ENCODE results near the gene ERGIC3.

Gene ERGIC3

GRCh38 chr20:35598476-35598875 lies 56.6 kb downstream of the ERGIC3 start:
- DNase-seq (ENCODE audit: low read depth in 2 of 2) = no peak

- no peak for DNase-seq (ENCODE audit: low read depth in 2 of 2)
Observed at GRCh38 chr20:35598899-35599775, 57.3 kb downstream of the ERGIC3 start.

DNA sequence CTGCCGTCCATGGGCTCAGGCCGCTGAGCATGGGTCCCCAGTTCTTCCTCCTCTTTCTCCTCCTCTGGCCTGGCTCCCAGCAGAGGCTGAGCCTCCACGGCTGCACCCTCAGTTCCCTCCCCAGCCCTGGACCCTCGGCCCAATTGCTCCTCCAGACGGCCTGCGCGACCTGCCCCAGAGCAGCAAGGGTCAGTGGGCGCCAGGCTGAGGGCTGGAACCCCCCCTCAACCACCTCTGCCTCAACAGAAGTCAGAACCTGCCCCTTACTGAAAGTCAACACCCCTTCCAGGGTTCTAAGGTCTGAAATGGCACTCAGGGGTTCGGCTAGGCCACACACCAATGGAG lies 57.9 kb downstream of the ERGIC3 start:
- DNase-seq (ENCODE audit: low read depth in 2 of 2) = no peak

DNA sequence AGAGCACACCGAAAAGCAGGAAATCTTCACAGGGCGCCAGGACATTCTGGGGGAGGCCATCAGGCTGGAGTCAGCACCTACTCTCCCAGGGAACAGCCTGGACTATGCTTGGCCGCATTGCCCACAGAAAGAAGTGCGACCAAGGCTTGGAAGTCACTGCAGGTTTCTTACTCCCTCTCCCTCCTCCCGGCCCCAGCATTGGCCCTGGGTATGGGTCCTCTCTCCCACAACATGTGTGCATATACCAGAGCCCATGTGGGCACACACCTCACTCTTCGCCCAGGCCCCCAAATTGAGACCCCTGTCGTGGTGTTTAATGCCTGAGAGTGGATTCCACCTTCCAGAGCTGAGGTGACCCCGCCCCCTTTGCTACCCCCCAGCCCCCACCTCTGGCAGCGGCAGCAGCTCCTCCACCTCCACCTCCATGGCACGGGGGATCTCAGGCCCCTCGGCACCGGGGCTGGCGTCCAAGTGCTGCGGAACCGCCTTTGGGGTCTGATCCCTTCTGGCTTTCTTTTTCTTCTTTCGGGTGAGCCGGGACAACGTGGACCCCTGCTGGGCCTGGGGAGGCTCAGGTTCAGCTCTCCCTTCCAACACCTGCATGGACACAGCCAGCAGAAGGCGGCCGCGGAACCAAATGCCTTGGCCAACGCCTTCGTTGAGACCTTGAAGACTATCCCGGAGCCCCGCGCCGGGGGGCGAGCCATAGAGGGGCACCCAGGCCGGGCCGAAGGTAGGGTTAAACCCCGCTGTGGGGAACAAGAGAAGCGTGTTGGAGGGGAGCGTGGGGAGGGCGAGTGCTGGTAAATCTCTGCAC lies 58.5 kb downstream of the ERGIC3 start:
- no peak for DNase-seq (ENCODE audit: low read depth in 2 of 2)

- DNase-seq (ENCODE audit: low read depth in 2 of 2) = peak; percentile 64 to 67
Observed at GRCh38 chr20:35600993-35601973, 59.4 kb downstream of the ERGIC3 start.

DNA sequence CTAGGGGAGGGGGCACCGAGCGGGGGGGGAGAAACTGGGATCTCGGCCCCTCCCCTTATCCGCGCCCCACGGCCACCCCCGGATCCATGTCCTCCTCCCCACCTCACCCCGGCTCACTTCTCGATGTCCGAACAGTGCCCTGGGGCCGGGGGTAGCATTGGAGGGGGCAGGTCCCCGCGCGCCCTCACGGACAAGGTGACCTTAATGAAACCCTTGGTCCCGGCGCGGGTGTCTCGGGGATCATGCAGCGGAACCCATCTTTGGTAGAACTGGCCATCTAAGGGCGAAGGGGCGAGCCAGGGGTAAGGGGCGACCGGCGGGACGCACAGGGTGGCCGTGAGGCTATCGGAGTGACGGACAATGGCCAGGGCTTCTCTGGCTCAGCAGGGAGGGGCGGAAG lies 60.1 kb downstream of the ERGIC3 start:
- no peak for DNase-seq (ENCODE audit: low read depth in 2 of 2)

- DNase-seq (ENCODE audit: low read depth in 2 of 2) = no peak
Observed at GRCh38 chr20:35602851-35603495, 61.1 kb downstream of the ERGIC3 start.

- DNase-seq (ENCODE audit: low read depth in 2 of 2) = no peak
Observed at GRCh38 chr20:35603695-35604448, 62.0 kb downstream of the ERGIC3 start.

- DNase-seq (ENCODE audit: low read depth in 2 of 2) = no peak
Observed at GRCh38 chr20:35604449-35604747, 62.5 kb downstream of the ERGIC3 start.

DNA sequence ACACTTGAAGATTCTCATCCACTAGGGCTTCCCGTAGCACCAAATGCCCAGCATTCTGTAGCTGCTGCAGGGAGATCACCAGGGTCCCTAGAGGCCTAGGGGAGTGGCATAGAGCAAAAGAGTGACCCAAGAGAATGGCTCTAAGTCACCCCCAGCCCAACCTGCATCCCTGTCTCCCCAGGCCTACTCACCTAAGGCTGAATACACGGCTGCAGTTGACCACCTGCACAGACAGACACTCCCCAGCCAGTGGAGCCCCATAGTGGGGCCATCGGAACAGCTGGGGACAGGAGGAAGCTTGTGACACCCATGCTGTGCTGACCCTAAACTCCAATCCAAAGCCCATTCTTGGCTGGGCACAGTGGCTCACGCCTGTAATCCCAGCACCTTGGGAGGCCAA lies 64.2 kb downstream of the ERGIC3 start:
- no peak for DNase-seq (ENCODE audit: low read depth in 2 of 2)

Data from activated CD4-positive, alpha-beta T cell treated with anti-CD3 and anti-CD28 coated beads for 24 hours (primary cell).